GM12872 (cell line): ENCODE data around the gene SLFN12.

Experiments
- TF ChIP-seq, protein P1 (sequence below): IDR thresholded peaks from 3 replicates; pipeline ENCODE4 v1.5.1; 2011; ENCODE audit warnings: low read depth, mild to moderate bottlenecking, low read length, moderate library complexity; ENCODE audit not compliant: insufficient read depth

The SLFN12 gene

DNA sequence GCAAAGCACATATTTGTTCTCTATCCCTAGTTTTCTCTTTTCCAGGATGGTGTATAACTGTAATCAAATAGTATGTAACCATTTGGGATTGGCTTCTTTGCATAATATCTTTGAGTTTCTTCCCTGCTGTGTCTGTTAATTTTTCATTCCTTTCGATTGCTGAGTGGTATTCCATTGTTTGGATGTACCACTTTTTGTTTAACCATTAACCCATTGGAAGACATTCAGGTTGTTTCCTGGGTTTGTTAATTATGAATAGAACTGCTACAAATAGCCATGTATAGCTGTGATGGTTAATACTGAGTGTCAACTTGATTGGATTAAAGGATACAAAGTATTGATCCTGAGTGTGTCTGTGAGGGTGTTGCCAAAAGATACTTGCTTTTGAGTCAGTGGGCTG lies 20.9 kb upstream of the SLFN12 start:
- TF ChIP-seq, protein P1, sequence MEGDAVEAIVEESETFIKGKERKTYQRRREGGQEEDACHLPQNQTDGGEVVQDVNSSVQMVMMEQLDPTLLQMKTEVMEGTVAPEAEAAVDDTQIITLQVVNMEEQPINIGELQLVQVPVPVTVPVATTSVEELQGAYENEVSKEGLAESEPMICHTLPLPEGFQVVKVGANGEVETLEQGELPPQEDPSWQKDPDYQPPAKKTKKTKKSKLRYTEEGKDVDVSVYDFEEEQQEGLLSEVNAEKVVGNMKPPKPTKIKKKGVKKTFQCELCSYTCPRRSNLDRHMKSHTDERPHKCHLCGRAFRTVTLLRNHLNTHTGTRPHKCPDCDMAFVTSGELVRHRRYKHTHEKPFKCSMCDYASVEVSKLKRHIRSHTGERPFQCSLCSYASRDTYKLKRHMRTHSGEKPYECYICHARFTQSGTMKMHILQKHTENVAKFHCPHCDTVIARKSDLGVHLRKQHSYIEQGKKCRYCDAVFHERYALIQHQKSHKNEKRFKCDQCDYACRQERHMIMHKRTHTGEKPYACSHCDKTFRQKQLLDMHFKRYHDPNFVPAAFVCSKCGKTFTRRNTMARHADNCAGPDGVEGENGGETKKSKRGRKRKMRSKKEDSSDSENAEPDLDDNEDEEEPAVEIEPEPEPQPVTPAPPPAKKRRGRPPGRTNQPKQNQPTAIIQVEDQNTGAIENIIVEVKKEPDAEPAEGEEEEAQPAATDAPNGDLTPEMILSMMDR = no peak

DNA sequence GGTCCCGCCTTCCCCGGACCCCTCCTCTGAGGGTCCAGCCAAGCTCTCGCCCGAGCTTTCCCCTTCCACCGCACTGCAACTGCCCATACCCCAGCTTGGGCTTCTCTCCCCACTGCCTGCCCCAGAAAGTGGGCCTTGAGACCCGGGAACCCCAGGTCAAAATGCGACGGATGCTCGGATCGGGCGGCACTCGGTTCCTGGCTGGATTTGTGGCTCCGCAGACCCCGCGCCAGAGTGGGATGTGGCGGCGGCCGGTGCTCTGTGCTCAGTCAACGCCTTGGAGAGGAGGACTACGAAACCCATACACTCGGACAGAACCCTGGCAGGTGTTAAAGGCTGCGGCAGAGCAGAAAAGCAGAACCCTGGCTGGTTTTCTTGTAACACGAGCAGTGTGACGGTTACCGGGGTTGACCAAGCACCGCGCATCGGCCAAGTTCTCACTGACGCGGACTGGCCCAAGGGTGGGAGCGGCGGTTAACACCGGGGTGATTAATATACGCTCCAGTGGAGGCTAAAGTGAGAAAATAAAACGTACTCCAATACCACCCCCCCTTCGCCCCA lies 17.2 kb upstream of the SLFN12 start:
- TF ChIP-seq, protein P1 = no peak

DNA sequence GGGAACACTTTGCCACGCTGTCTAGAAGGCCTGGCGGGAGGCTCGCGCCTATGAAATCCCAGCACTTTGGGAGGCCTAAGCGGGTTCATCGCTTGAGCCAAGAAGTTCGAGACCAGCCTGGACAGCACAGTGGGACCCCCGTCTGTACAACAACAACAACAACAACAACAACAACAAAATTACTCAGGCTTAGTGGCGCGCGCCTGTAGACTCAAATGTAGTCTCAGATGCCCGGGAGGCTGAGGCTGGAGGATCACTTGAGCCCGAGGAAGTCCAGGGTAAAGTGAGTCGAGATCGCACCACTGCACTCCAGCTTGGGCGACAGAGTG lies 16.6 kb upstream of the SLFN12 start:
- TF ChIP-seq, protein P1 = no peak

DNA sequence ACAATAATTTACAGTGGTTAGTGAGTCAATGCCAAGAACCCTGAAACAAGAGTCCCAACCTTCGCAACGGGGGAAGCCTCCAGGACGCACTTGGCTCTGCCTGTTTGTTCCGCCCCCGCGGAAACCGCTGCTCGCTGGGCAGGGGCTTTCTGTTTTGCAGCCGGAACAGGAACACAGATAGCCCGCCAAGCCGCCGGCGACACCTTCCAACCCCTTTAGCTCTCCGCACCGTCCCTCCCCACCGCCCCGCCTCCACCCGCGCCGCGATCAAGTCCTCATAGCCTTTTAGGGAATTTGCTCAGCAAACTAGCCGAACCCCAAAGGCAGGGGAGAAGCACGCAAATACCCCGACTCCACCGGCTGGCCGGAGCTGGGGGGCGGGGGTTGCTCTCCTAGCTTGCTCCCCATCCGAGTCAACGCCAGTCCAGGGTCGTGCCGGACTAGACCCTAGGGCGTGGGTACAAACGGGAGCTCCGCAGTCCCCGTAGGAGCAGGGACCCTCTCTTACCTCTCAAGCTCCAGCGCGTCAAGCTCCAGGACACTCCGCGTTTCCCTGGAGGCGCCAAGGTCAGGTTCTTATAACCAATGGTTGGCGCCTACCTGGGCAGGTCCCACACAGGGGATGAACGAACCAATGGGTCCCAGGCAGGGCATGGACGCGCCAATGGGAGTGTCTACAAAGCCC lies 16.1 kb upstream of the SLFN12 start, which contains the start of gene SLFN13:
TSS of gene SLFN13 (minus strand) at position 553 of the 685 bp plus-strand sequence. CDS start 3,086 bp downstream, outside the sequence.
- TF ChIP-seq, protein P1 = no peak

DNA sequence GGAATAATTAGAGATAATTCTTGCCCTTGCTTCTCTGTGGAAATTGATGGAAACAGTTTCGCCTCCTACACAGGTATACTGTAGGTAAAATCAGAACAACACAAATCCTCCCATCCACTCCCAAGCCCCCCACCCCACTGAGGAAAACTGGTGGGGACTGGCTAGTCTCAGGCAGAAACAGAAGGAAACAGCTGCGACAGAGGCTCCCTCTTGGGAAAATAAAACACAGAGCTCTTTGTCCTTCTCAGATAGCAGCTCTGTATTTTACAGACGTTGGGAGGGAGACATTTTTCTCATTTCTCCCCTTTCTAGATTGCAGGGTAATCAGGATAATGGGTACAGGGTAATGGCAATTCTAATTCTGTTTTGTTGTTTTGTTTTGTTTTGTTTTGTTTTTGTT lies 15.2 kb upstream of the SLFN12 start:
- TF ChIP-seq, protein P1 = no peak

DNA sequence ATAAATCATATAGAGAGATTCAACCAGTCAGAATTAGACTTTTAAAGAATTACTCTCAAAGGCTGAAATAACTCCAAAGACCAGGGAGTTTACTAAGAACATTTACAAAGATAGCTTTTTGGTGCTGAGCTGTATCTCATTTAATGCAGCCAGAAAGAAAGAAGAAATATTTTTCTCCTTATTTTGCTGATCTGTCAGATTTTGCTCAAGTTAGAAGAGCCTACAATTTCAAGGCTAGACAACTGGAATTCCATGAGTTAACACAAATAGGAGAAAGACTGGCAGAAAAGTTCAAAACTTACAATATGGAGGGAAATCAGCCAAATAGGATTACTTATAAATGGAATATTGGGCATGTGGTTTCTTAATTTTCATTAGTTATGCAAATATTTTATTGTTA lies 6.1 kb upstream of the SLFN12 start:
- TF ChIP-seq, protein P1 = no peak

DNA sequence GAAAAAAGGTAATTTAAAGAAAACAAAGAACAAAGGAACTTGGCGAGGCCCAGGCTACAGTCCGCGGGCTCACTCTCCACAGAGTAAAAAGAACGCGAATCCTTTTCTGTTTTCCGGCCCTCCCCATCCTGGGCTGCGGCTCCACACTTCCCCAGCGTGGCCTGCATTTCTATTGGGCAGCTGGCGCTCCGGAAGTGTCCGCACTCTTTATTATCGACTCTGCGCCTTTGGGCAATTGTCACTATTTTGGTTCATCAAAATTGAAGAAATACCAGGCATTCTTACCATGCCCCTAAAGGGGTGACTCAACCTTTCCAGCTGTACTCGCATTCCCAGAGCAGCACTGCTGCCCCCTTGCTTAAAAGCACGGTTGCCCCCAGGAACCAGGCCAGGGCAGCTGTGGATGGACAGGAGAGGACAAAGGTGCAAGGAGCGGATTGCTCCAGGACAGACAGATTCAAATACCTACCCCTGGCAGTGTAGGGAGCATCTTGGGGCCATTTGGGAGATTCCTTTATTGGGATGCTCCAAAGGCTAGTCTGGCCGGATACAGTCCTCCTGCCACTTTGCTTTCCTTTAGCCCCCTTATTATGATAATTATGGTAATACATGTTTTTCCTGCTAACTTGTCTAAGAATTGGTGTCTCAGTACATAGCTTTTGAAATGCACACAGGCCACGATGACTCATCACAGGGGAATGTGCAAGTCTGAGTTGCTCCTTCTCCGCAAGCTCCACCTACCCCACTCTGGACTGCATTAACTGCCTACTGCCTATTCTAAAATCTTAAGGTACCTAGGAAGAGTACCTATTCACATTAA lies 985 bp upstream of the SLFN12 start:
- TF ChIP-seq, protein P1 = no peak
